ENCODE data around the gene ZBTB17.

GRCh38 chr1:15966956-15967344, 9.0 kb downstream of the ZBTB17 start:
- TF ChIP-seq POLR2A (IDR thresholded peaks at IDR 0.05): no peak
- TF ChIP-seq CTCF (IDR thresholded peaks at IDR 0.05): no peak
- no peak for TF ChIP-seq EP300 (IDR thresholded peaks at IDR 0.05)
